ENCODE results near the gene ALKBH3. TPM values are rescaled to one million over a fixed set of nuclear protein-coding genes. Genes with fewer than 3 reads are reported as not detected.

The ALKBH3 gene
- total RNA-seq, 2 donors from 2014 or later: 10.5 to 19.8 TPM

GRCh38 chr11:43919852-43920597, 39.4 kb downstream of the ALKBH3 start:
- H3K27ac ChIP-seq: peak overlapping the region; percentile 65 to 78
- H3K4me3 ChIP-seq: no peak overlapping the region
- TF ChIP-seq CTCF (IDR thresholded peaks at IDR 0.05): no peak
- H3K27me3 ChIP-seq: no peaks in the 10 kb centered on the region
- no peaks in the 10 kb centered on the region for H3K9me3 ChIP-seq
- DNase-seq (ENCODE audit: low spot score): no peak
- H3K36me3 ChIP-seq: peaks cover 27% of the 10 kb centered on the region
- peaks cover 0 to 48% of the 10 kb centered on the region in 2 donors for H3K4me1 ChIP-seq

GRCh38 chr11:43920598-43921419, 40.2 kb downstream of the ALKBH3 start:
- no peaks in the 10 kb centered on the region for H3K27me3 ChIP-seq
- H3K4me1 ChIP-seq: peaks cover 0 to 51% of the 10 kb centered on the region in 2 donors
- peak; percentile 91 for DNase-seq (ENCODE audit: low spot score)

GRCh38 chr11:43921561-43922294, 41.1 kb downstream of the ALKBH3 start:
- Histone ChIP-seq H3K4me1 (peaks cover 0 to 51% of the 10 kb centered on the region in 2 donors), H3K27me3 (no peaks in the 10 kb centered on the region), H3K9me3 (no peaks in the 10 kb centered on the region), H3K27ac (peak overlapping the region; percentile 84 to 85), H3K4me3 (no peak overlapping the region), H3K36me3 (peaks cover 27% of the 10 kb centered on the region)
- no peak for TF ChIP-seq CTCF (IDR thresholded peaks at IDR 0.05)
- no peak for DNase-seq (ENCODE audit: low spot score)

More at GRCh38 chr11:43920598-43921419, 40.2 kb downstream of the ALKBH3 start:
- no peak for TF ChIP-seq CTCF (IDR thresholded peaks at IDR 0.05)
- Histone ChIP-seq H3K36me3 (peaks cover 27% of the 10 kb centered on the region), H3K9me3 (no peaks in the 10 kb centered on the region), H3K4me3 (no peak overlapping the region), H3K27ac (peak overlapping the region; percentile 84 to 85)

GRCh38 chr11:43922295-43922648, 41.6 kb downstream of the ALKBH3 start:
- Histone ChIP-seq H3K4me1 (peaks cover 0 to 51% of the 10 kb centered on the region in 2 donors), H3K27me3 (no peaks in the 10 kb centered on the region), H3K9me3 (no peaks in the 10 kb centered on the region), H3K36me3 (peaks cover 27% of the 10 kb centered on the region), H3K4me3 (no peak overlapping the region), H3K27ac (peak overlapping the region; percentile 84 to 85)
- no peak for TF ChIP-seq CTCF (IDR thresholded peaks at IDR 0.05)
- no peak for DNase-seq (ENCODE audit: low spot score)

- Histone ChIP-seq H3K27ac (peak overlapping the region; percentile 84 to 85), H3K4me1 (peaks cover 0 to 51% of the 10 kb centered on the region in 2 donors), H3K27me3 (no peaks in the 10 kb centered on the region), H3K36me3 (peaks cover 27% of the 10 kb centered on the region), H3K4me3 (no peak overlapping the region), H3K9me3 (no peaks in the 10 kb centered on the region)
- no peak for DNase-seq (ENCODE audit: low spot score)
- no peak for TF ChIP-seq CTCF (IDR thresholded peaks at IDR 0.05)
These were observed 42.2 kb downstream of the ALKBH3 start for GRCh38 chr11:43922744-43923405.

All from right atrium auricular region (tissue), 2 donors.